ENCODE measurements around the gene WNK2. TPM values are rescaled to one million over a fixed set of nuclear protein-coding genes. Genes with fewer than 3 reads are reported as not detected.

Gene WNK2
- total and polyA plus RNA-seq, 12 donors: 16.6 to 236 (median 178) TPM

- Histone ChIP-seq H3K9me3 (no peaks in the 10 kb centered on the region), H3K4me1 (peaks cover 8 to 85% (median 43%) of the 10 kb centered on the region in 9 donors), H3K4me3 (no peak overlapping the region), H3K27me3 (peaks cover 0 to 48% (median 0%) of the 10 kb centered on the region in 7 donors), H3K36me3 (no peaks in the 10 kb centered on the region), H3K27ac (no peak overlapping the region)
- TF ChIP-seq CTCF (IDR thresholded peaks at IDR 0.05): no peak
- intact Hi-C loops (cut with DNase I): no loop called here
- ATAC-seq: no peak
- WGBS, 2 donors: 92 to 94% methylated on average over 5 of the region's 5 CpGs
- no peak for DNase-seq
Observed at GRCh38 chr9:93226819-93227218, 42.9 kb downstream of the WNK2 start.

GRCh38 chr9:93228030-93228429 lies 44.1 kb downstream of the WNK2 start:
- 84 to 95% methylated on average over 7 of the region's 7 CpGs for WGBS, 2 donors
- no peaks in the 10 kb centered on the region for H3K36me3 ChIP-seq
- intact Hi-C loops (cut with DNase I): no loop called here
- DNase-seq (no peak), ATAC-seq (no peak)
- H3K4me1 ChIP-seq: peaks cover 8 to 85% (median 44%) of the 10 kb centered on the region in 9 donors
- no peak overlapping the region for H3K4me3 ChIP-seq
- peaks cover 0 to 58% (median 0%) of the 10 kb centered on the region in 7 donors for H3K27me3 ChIP-seq
- no peak for TF ChIP-seq CTCF (IDR thresholded peaks at IDR 0.05)
- H3K27ac ChIP-seq: no peak overlapping the region
- no peaks in the 10 kb centered on the region for H3K9me3 ChIP-seq

- no peaks in the 10 kb centered on the region for H3K36me3 ChIP-seq
- ATAC-seq (no peak), DNase-seq (no peak)
- peaks cover 0 to 59% (median 0%) of the 10 kb centered on the region in 7 donors for H3K27me3 ChIP-seq
- H3K4me1 ChIP-seq: peaks cover 8 to 80% (median 44%) of the 10 kb centered on the region in 9 donors
- no peak overlapping the region for H3K4me3 ChIP-seq
- no peak for TF ChIP-seq CTCF (IDR thresholded peaks at IDR 0.05)
- intact Hi-C loops (cut with DNase I): no loop called here
- no peaks in the 10 kb centered on the region for H3K9me3 ChIP-seq
- WGBS, 2 donors: 76 to 77% methylated on average over 8 of the region's 8 CpGs
- no peak overlapping the region for H3K27ac ChIP-seq
Observed at GRCh38 chr9:93228453-93228852, 44.5 kb downstream of the WNK2 start.

- Histone ChIP-seq H3K4me3 (no peak overlapping the region), H3K9me3 (no peaks in the 10 kb centered on the region), H3K27ac (no peak overlapping the region), H3K36me3 (no peaks in the 10 kb centered on the region), H3K4me1 (peaks cover 3 to 71% (median 33%) of the 10 kb centered on the region in 9 donors), H3K27me3 (peaks cover 0 to 59% (median 0%) of the 10 kb centered on the region in 7 donors)
- WGBS, 2 donors: 82 to 88% methylated on average over 14 of the region's 14 CpGs
- intact Hi-C loops (cut with DNase I): no loop called here
- TF ChIP-seq CTCF (IDR thresholded peaks at IDR 0.05): no peak
- DNase-seq: no peak
- peak in 1 of 8 donors; percentile 4 for ATAC-seq
Observed at GRCh38 chr9:93229636-93230035, 45.7 kb downstream of the WNK2 start.

Measured in heart right ventricle (tissue), 16 donors.